ENCODE measurements around the gene MANSC4. TPM values are rescaled to one million over a fixed set of nuclear protein-coding genes. Genes with fewer than 3 reads are reported as not detected.
A peak's percentile ranks its signal among the peaks of the same experiment; 100 is the strongest.
"Not testable (repeated sequence)": the region's sequence is repeated elsewhere in the genome, so short reads cannot be mapped to it uniquely, and the experiment has no call there.

MANSC4 gene
- total RNA-seq, 1 donor from 2014 or later = not detected

GRCh38 chr12:27743601-27744000 lies 36.4 kb downstream of the MANSC4 start:
- Histone ChIP-seq H3K9me3 (no peaks in the 10 kb centered on the region), H3K4me3 (no peak overlapping the region), H3K27me3 (no peaks in the 10 kb centered on the region), H3K4me1 (peaks cover 9% of the 10 kb centered on the region), H3K27ac (no peak overlapping the region), H3K36me3 (peaks cover 0 to 22% of the 10 kb centered on the region in 2 donors)
- TF ChIP-seq POLR2AphosphoS5 (IDR thresholded peaks at IDR 0.05; ENCODE audit: insufficient read depth in 1 of 2, low read depth in 1 of 2) = no peak
- no peak for TF ChIP-seq POLR2A (IDR thresholded peaks at IDR 0.05)
- no peak for TF ChIP-seq CTCF (IDR thresholded peaks at IDR 0.05)
- intact Hi-C loops (cut with DNase I) = no loop called here
- no peak for DNase-seq (ENCODE audit: extremely low spot score in 2 of 2)

GRCh38 chr12:27734321-27734720 lies 45.7 kb downstream of the MANSC4 start:
- not testable (repeated sequence) for DNase-seq (ENCODE audit: extremely low spot score in 2 of 2); H3K4me1 ChIP-seq; H3K27ac ChIP-seq; H3K27me3 ChIP-seq; H3K4me3 ChIP-seq; H3K9me3 ChIP-seq
- intact Hi-C loops (cut with DNase I) = loop anchor here (5.0 to 10.0 kb wide), 2 partner anchors 90 to 203 kb away; no protein-coding TSS in a partner anchor
- peaks cover 0 to 35% of the 10 kb centered on the region in 2 donors for H3K36me3 ChIP-seq

GRCh38 chr12:27733791-27734190 lies 46.2 kb downstream of the MANSC4 start:
- Histone ChIP-seq H3K27ac (no peak overlapping the region), H3K4me3 (no peak overlapping the region), H3K4me1 (no peaks in the 10 kb centered on the region), H3K27me3 (no peaks in the 10 kb centered on the region), H3K36me3 (peaks cover 0 to 35% of the 10 kb centered on the region in 2 donors), H3K9me3 (no peaks in the 10 kb centered on the region)
- intact Hi-C loops (cut with DNase I) = loop anchor here (5.0 to 10.0 kb wide), 2 partner anchors 91 to 204 kb away; no protein-coding TSS in a partner anchor
- no peak for DNase-seq (ENCODE audit: extremely low spot score in 2 of 2)
- TF ChIP-seq POLR2A (IDR thresholded peaks at IDR 0.05) = no peak
- TF ChIP-seq POLR2AphosphoS5 (IDR thresholded peaks at IDR 0.05; ENCODE audit: insufficient read depth in 1 of 2, low read depth in 1 of 2) = no peak
- no peak for TF ChIP-seq CTCF (IDR thresholded peaks at IDR 0.05)

GRCh38 chr12:27733052-27733656 lies 46.9 kb downstream of the MANSC4 start:
- H3K4me3 ChIP-seq = no peak overlapping the region
- no peak overlapping the region for H3K27ac ChIP-seq
- no peaks in the 10 kb centered on the region for H3K27me3 ChIP-seq
- H3K36me3 ChIP-seq = peaks cover 0 to 29% of the 10 kb centered on the region in 2 donors
- intact Hi-C loops (cut with DNase I) = loop anchor here (5.0 to 10.0 kb wide), 2 partner anchors 92 to 204 kb away; no protein-coding TSS in a partner anchor
- H3K9me3 ChIP-seq = no peaks in the 10 kb centered on the region
- no peak for TF ChIP-seq POLR2A (IDR thresholded peaks at IDR 0.05)
- TF ChIP-seq CTCF (IDR thresholded peaks at IDR 0.05) = peak; percentile 37 to 81 (median 68)
- no peak for TF ChIP-seq POLR2AphosphoS5 (IDR thresholded peaks at IDR 0.05; ENCODE audit: insufficient read depth in 1 of 2, low read depth in 1 of 2)
- H3K4me1 ChIP-seq = no peaks in the 10 kb centered on the region
- DNase-seq (ENCODE audit: extremely low spot score in 2 of 2) = no peak

GRCh38 chr12:27732281-27732680 lies 47.8 kb downstream of the MANSC4 start:
- intact Hi-C loops (cut with DNase I) = loop anchor here (5.0 to 10.0 kb wide), 2 partner anchors 93 to 205 kb away; no protein-coding TSS in a partner anchor
- H3K36me3 ChIP-seq = peaks cover 0 to 23% of the 10 kb centered on the region in 2 donors
- TF ChIP-seq POLR2A (IDR thresholded peaks at IDR 0.05) (no peak), CTCF (IDR thresholded peaks at IDR 0.05) (no peak), POLR2AphosphoS5 (IDR thresholded peaks at IDR 0.05; ENCODE audit: insufficient read depth in 1 of 2, low read depth in 1 of 2) (no peak)
- H3K27me3 ChIP-seq = no peaks in the 10 kb centered on the region
- no peaks in the 10 kb centered on the region for H3K4me1 ChIP-seq
- DNase-seq (ENCODE audit: extremely low spot score in 2 of 2) = no peak
- H3K27ac ChIP-seq = no peak overlapping the region
- no peaks in the 10 kb centered on the region for H3K9me3 ChIP-seq
- no peak overlapping the region for H3K4me3 ChIP-seq
